Mesenchymal stem cell (in vitro differentiated cells and primary cell): ENCODE results near the gene ARHGAP15.

Source experiments
- DNase-seq: peaks from one replicate; pipeline ENCODE4 v3.0.0-alpha.2; 2013
- H2AFZ ChIP-seq: one replicate; pipeline ENCODE4 v1.6.1; 2013; ENCODE audit warnings: low read depth, mild to moderate bottlenecking, control low read depth, inconsistent platforms, low read length, moderate library complexity
- H2AK5ac ChIP-seq: 2 replicates; pipeline ENCODE4 v1.6.1; 2013; ENCODE audit warnings: low read length, moderate library complexity, mild to moderate bottlenecking, inconsistent platforms; ENCODE audit not compliant: severe bottlenecking
- H2BK120ac ChIP-seq: one replicate; pipeline ENCODE4 v1.6.1; 2013; ENCODE audit warnings: low read depth, mild to moderate bottlenecking, inconsistent platforms, low read length, moderate library complexity
- H2BK12ac ChIP-seq, 2 experiments: one replicate each; pipeline ENCODE4 v1.6.1; 2013; ENCODE audit warnings: inconsistent platforms in 2 of 2, low read length in 2 of 2, mild to moderate bottlenecking in 2 of 2, moderate library complexity in 2 of 2, control low read depth in 1 of 2
- H2BK15ac ChIP-seq: one replicate; pipeline ENCODE4 v1.6.1; 2013; ENCODE audit warnings: mild to moderate bottlenecking, low read depth, inconsistent platforms; ENCODE audit not compliant: poor library complexity, severe bottlenecking
- H2BK5ac ChIP-seq: 2 replicates; pipeline ENCODE4 v1.6.1; 2013; ENCODE audit warnings: low read depth, mild to moderate bottlenecking, low read length, control low read depth, inconsistent platforms; ENCODE audit not compliant: poor library complexity, severe bottlenecking
- H3K14ac ChIP-seq, 2 experiments: one replicate each; pipeline ENCODE4 v1.6.1; 2013; ENCODE audit warnings: inconsistent platforms in 2 of 2, low read length in 2 of 2, control low read depth in 1 of 2, mild to moderate bottlenecking in 1 of 2, moderate library complexity in 1 of 2
- H3K18ac ChIP-seq, 2 experiments: one replicate each; pipeline ENCODE4 v1.6.1; 2013; ENCODE audit warnings: inconsistent platforms in 2 of 2, low read length in 2 of 2, control low read depth in 1 of 2, low read depth in 1 of 2, mild to moderate bottlenecking in 1 of 2
- H3K23ac ChIP-seq, 2 experiments: one replicate each; pipeline ENCODE4 v1.6.1; 2013; ENCODE audit warnings: inconsistent platforms in 2 of 2, low read length in 2 of 2, mild to moderate bottlenecking in 2 of 2, moderate library complexity in 2 of 2, control low read depth in 1 of 2
- H3K27ac ChIP-seq: 2 replicates; pipeline ENCODE4 v1.5.1; 2013; ENCODE audit warnings: mild to moderate bottlenecking, moderate library complexity, low read length, control low read depth, inconsistent platforms; ENCODE audit not compliant: poor library complexity, severe bottlenecking
- H3K27me3 ChIP-seq, 2 experiments: 2 replicates each; pipeline versions ENCODE4 v1.6.1 to v1.7.0; 2013; ENCODE audit warnings: low read length in 2 of 2, mild to moderate bottlenecking in 2 of 2, moderate library complexity in 2 of 2, control low read depth in 1 of 2, inconsistent platforms in 1 of 2; ENCODE audit not compliant: control insufficient read depth in 1 of 2, insufficient read depth in 1 of 2
- H3K36me3 ChIP-seq, 2 experiments: 2 replicates each; pipeline versions ENCODE4 v1.6.1 to v1.7.0; 2013; ENCODE audit warnings: low read length in 2 of 2, control low read depth in 1 of 2, inconsistent platforms in 1 of 2, low read depth in 1 of 2, mild to moderate bottlenecking in 1 of 2; ENCODE audit not compliant: insufficient read depth in 2 of 2, control insufficient read depth in 1 of 2
- H3K4ac ChIP-seq, 2 experiments: one replicate each; pipeline ENCODE4 v1.6.1; 2013; ENCODE audit warnings: inconsistent platforms in 2 of 2, low read length in 2 of 2, mild to moderate bottlenecking in 2 of 2, moderate library complexity in 2 of 2, control low read depth in 1 of 2, low read depth in 1 of 2
- H3K4me1 ChIP-seq: 2 replicates; pipeline ENCODE4 v1.6.1; 2013; ENCODE audit warnings: low read depth, low read length, control low read depth; ENCODE audit not compliant: control insufficient read depth, insufficient read depth
- H3K4me2 ChIP-seq: 2 replicates; pipeline ENCODE4 v1.6.1; 2013; ENCODE audit warnings: low read length, mild to moderate bottlenecking, inconsistent platforms; ENCODE audit not compliant: poor library complexity, severe bottlenecking
- H3K4me3 ChIP-seq, 2 experiments: 2 replicates each; pipeline versions ENCODE4 v1.5.1 to v1.7.0; 2013; ENCODE audit warnings: low read length in 2 of 2, mild to moderate bottlenecking in 2 of 2, control low read depth in 1 of 2, low read depth in 1 of 2; ENCODE audit not compliant: insufficient read depth in 1 of 2
- H3K79me1 ChIP-seq: replicated peaks from 2 replicates; pipeline ENCODE4 v1.6.1; 2013; ENCODE audit warnings: mild to moderate bottlenecking, control low read depth, low read length, inconsistent platforms; ENCODE audit not compliant: poor library complexity, severe bottlenecking
- H3K9ac ChIP-seq: 2 replicates; pipeline ENCODE4 v1.7.0; 2013; ENCODE audit warnings: mild to moderate bottlenecking, low read length, moderate library complexity
- H3K9me3 ChIP-seq: 2 replicates; pipeline ENCODE4 v1.7.0; 2013; ENCODE audit warnings: mild to moderate bottlenecking, low read length; ENCODE audit not compliant: control insufficient read depth
- H4K8ac ChIP-seq: one replicate; pipeline ENCODE4 v1.6.1; 2013; ENCODE audit warnings: inconsistent platforms, mild to moderate bottlenecking, low read length, moderate library complexity
- H4K91ac ChIP-seq: one replicate; pipeline ENCODE4 v1.6.1; 2013; ENCODE audit warnings: mild to moderate bottlenecking, low read length, inconsistent platforms
- WGBS: methylation state at CpG from one replicate; pipeline ENCODE4 v1.1.7; 2013; ENCODE audit warnings: mixed read lengths; 5-methylcytosine and 5-hydroxymethylcytosine counted together

The ARHGAP15 gene

DNA sequence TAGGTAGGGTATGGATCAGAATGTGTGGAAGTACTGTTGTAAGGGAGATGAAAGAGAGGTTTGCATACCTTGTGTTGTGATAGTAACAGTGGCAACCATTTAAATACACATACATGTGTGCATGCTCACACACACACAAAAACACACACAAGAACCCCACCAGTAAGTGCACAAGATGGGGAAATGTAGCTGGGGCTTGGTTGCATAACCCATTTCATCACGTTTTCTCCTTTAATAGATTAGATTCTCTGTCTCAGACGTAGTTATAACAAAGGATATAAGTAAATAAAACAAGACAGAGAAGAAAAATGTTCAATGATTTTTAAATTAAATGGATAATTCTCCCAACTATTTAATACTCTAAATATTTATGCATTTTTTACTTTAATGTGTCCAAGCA lies 13.4 kb downstream of the ARHGAP15 start:
- H4K91ac ChIP-seq = no peak overlapping the region
- no CpG with 5 or more reads among the region's 2 CpGs for WGBS

DNA sequence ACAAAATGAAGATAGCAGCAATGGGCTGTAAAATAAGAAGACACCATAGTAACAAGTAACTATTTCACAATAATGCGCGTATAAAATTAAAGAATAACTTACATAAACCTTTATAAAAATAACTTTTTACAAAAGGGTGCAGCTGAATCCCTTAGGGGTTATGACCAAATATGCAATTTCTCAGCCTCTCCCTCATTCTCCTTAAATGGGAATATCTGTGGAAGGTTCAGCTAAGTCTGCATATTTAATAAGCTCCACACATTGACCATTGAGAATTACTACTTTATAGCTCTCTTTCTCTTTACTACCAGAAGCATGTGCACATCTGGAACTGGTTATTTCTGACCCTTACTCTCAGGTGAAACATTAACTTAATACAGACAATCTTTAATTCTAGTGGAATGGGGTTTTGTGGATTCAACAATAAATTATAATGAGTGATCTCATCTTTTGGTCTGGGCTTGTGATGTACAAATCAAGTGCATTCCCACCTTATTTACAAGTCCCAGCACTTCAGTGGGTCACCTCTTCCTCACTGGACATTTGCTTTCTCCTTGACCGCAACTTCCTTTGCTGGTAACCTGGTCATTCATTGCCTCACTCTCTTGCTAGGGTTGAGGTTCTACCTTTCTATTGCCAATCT lies 15.7 kb downstream of the ARHGAP15 start:
- DNase-seq = no peak
- H2BK5ac ChIP-seq = no peak overlapping the region
- H3K4me3 ChIP-seq = no peak overlapping the region

More for the DNA sequence above, 13.4 kb downstream of the ARHGAP15 start:
- no peak overlapping the region for H2BK15ac ChIP-seq
- H3K14ac ChIP-seq = no peak overlapping the region
- no peak overlapping the region for H3K4ac ChIP-seq
- no peaks in the 10 kb centered on the region for H3K79me1 ChIP-seq
- H3K27ac ChIP-seq = no peak overlapping the region
- no peak overlapping the region for H3K23ac ChIP-seq
- no peak for DNase-seq
- H2BK120ac ChIP-seq = no peak overlapping the region
- H4K8ac ChIP-seq = no peak overlapping the region
- H2AFZ ChIP-seq = no peak overlapping the region
- H2BK12ac ChIP-seq = no peak overlapping the region
- no peak overlapping the region for H2AK5ac ChIP-seq
- no peaks in the 10 kb centered on the region for H3K27me3 ChIP-seq
- H3K4me2 ChIP-seq = no peak overlapping the region
- no peaks in the 10 kb centered on the region for H3K9me3 ChIP-seq
- no peak overlapping the region for H2BK5ac ChIP-seq
- no peaks in the 10 kb centered on the region for H3K36me3 ChIP-seq
- H3K9ac ChIP-seq = no peak overlapping the region
- no peak overlapping the region for H3K18ac ChIP-seq
- no peak overlapping the region for H3K4me3 ChIP-seq
- peaks cover 2% of the 10 kb centered on the region for H3K4me1 ChIP-seq

DNA sequence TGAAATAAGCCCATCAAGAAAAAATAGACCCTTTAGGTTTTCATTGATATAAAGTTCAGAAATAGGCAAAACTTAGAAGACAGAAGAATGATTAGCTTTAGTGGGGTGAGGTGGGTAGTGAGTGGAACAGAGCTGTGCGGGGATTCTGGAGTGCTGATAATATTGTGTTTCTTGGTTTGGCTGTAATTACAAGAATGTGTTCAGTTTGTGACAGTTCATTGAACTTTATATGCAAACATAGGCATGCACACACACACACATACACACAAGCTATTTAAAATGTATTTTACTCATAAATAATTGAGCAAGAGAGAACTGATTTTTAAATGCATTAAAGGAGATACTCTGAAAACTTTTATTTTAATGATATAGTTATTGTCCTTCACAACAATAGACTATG lies 17.1 kb downstream of the ARHGAP15 start:
- Histone ChIP-seq H4K8ac (no peak overlapping the region), H2AK5ac (no peak overlapping the region), H2BK5ac (no peak overlapping the region), H3K4me1 (peaks cover 4% of the 10 kb centered on the region), H3K23ac (no peak overlapping the region), H3K18ac (no peak overlapping the region), H4K91ac (no peak overlapping the region), H3K79me1 (no peaks in the 10 kb centered on the region), H3K14ac (no peak overlapping the region), H3K9me3 (no peaks in the 10 kb centered on the region), H3K4me3 (no peak overlapping the region), H2BK15ac (no peak overlapping the region), H2BK120ac (no peak overlapping the region), H3K36me3 (no peaks in the 10 kb centered on the region), H3K27ac (no peak overlapping the region), H3K9ac (no peak overlapping the region), H2BK12ac (no peak overlapping the region), H3K4me2 (no peak overlapping the region), H3K27me3 (no peaks in the 10 kb centered on the region), H2AFZ (no peak overlapping the region), H3K4ac (no peak overlapping the region)
- no peak for DNase-seq
- no CpG with 5 or more reads among the region's 1 CpG for WGBS

More for the DNA sequence above, 15.7 kb downstream of the ARHGAP15 start:
- no peaks in the 10 kb centered on the region for H3K27me3 ChIP-seq
- peaks cover 4% of the 10 kb centered on the region for H3K4me1 ChIP-seq
- H3K79me1 ChIP-seq = no peaks in the 10 kb centered on the region
- no peak overlapping the region for H2AK5ac ChIP-seq
- H2AFZ ChIP-seq = no peak overlapping the region
- no peak overlapping the region for H2BK12ac ChIP-seq
- peak overlapping the region; percentile 61 for H3K27ac ChIP-seq
- no peak overlapping the region for H2BK120ac ChIP-seq
- no peaks in the 10 kb centered on the region for H3K9me3 ChIP-seq
- WGBS = 100% methylated on average over 1 of the region's 3 CpGs
- no peak overlapping the region for H3K23ac ChIP-seq
- no peak overlapping the region for H4K91ac ChIP-seq
- H3K36me3 ChIP-seq = no peaks in the 10 kb centered on the region
- no peak overlapping the region for H3K4ac ChIP-seq
- no peak overlapping the region for H3K18ac ChIP-seq
- no peak overlapping the region for H4K8ac ChIP-seq
- H2BK15ac ChIP-seq = no peak overlapping the region
- H3K4me2 ChIP-seq = peak overlapping the region; percentile 33
- H3K9ac ChIP-seq = no peak overlapping the region
- H3K14ac ChIP-seq = no peak overlapping the region

DNA sequence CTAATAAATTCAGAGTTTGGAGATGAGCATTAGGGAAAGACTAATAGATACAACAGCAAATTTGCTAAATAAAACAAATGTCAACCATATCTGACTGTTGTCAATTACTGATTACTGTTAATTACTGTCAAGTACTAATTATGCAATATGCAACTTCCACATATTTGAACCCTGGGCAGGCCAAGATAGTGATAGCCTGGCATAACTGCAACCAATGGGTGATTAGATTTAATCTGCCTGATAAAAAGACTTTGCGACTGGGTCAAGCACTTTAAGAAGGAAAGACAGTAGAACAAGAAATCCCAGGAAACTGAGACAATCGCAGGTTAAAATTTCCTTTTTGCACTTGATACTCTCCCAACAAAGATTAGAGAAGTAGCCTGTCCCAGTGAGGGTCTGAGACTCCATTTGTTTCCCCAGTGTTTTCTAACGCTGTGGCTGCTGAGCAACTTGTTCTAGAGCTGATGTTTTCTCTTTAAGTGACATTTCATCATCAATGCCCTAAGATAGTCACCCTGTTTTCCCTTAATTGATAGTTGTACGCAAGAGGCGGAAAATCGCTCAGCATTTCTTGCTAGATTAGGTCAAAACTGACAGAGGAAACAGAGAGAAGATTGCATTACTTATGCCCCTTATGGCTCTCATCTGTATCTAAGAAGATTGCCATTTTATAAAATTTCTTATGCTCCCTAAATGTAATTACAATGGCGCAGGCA lies 17.8 kb downstream of the ARHGAP15 start:
- H3K9ac ChIP-seq = no peak overlapping the region
- no peak overlapping the region for H3K23ac ChIP-seq
- no peak overlapping the region for H3K27ac ChIP-seq
- no peak overlapping the region for H4K91ac ChIP-seq
- H4K8ac ChIP-seq = no peak overlapping the region
- no peak overlapping the region for H2BK120ac ChIP-seq
- no peak overlapping the region for H2AK5ac ChIP-seq
- H3K4me1 ChIP-seq = peaks cover 4% of the 10 kb centered on the region
- no peak overlapping the region for H3K4me3 ChIP-seq
- H2AFZ ChIP-seq = no peak overlapping the region
- H3K18ac ChIP-seq = no peak overlapping the region
- H3K4me2 ChIP-seq = no peak overlapping the region
- no peak overlapping the region for H3K14ac ChIP-seq
- no peaks in the 10 kb centered on the region for H3K36me3 ChIP-seq
- no peak overlapping the region for H2BK5ac ChIP-seq
- H3K79me1 ChIP-seq = no peaks in the 10 kb centered on the region
- H2BK12ac ChIP-seq = no peak overlapping the region
- H3K4ac ChIP-seq = no peak overlapping the region
- H3K9me3 ChIP-seq = no peaks in the 10 kb centered on the region
- no peaks in the 10 kb centered on the region for H3K27me3 ChIP-seq
- DNase-seq = no peak
- 95% methylated on average over 7 of the region's 7 CpGs for WGBS
- H2BK15ac ChIP-seq = no peak overlapping the region
